ENCODE measurements around the gene STAG1.
"Not testable (repeated sequence)": the region's sequence is repeated elsewhere in the genome, so short reads cannot be mapped to it uniquely, and the experiment has no call there.

Gene STAG1

GRCh38 chr3:136753326-136753939 is 1.3 kb upstream of the STAG1 start:
- DNase-seq (no peak), ATAC-seq (replicated peaks) (no peak)

DNA sequence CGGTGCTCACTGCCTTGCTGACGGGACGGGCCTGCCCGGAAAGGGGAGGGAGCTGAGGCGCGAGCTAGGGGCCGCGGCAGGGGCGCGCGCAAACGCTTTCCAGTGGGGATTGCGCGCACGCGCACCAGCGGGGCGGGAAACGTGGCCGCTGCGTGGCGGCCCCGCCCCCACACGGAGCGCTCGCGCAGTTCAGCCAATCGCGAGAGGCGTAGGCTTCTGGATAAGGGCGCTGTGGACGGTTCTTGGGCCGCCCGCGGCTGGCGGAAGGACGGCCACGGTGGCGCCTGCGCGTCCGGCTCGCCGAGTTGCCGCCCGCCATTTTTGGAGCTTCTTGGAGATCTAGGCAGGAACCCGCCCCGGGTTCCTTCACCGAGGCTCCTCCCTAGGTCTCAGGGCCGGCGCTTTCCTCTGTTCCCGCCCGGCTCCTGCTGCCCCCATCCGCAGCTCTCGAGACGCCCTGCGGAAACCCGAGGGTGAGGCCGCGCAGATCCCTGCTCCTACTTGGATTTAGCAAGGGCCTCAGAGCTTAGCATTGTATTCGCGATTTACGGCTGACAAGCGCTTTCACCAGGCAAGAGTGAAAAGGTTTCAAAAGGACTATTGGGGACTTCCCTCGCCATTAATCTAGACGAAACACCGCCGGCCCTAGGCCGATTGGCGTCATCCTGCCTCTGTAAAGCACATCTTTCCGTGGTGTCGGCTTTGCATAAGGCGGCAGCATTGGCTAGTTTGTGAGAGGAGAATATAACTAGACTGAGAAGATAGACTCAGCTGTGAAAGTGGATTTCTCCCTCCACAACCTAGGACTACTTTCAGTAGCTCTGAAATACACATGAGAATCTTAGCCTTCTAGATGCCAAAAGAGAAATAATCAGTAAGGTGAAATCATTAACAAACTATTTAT is 496 bp upstream of the STAG1 start:
- ATAC-seq (replicated peaks) (peak; percentile 78), DNase-seq (peak; percentile 99)
- Mint-ChIP-seq H3K9me3 (no peaks in the 10 kb centered on the region), H3K27ac (peak overlapping the region; percentile 93 to 99), H3K36me3 (ENCODE audit: insufficient read depth) (peaks cover 25% of the 10 kb centered on the region), H3K27me3 (no peaks in the 10 kb centered on the region), H3K4me1 (ENCODE audit: low read depth in 2 of 2) (peaks cover 30 to 40% of the 10 kb centered on the region in 2 donors), H3K4me3 (peak overlapping the region; percentile 79 to 96)

More at GRCh38 chr3:136753326-136753939, 1.3 kb upstream of the STAG1 start:
- Mint-ChIP-seq H3K9me3 (no peaks in the 10 kb centered on the region), H3K36me3 (ENCODE audit: insufficient read depth) (peaks cover 25% of the 10 kb centered on the region), H3K4me1 (ENCODE audit: low read depth in 2 of 2) (peaks cover 30 to 40% of the 10 kb centered on the region in 2 donors), H3K4me3 (peak overlapping the region; percentile 79 to 96), H3K27me3 (no peaks in the 10 kb centered on the region), H3K27ac (peak overlapping the region; percentile 93 to 99)

DNA sequence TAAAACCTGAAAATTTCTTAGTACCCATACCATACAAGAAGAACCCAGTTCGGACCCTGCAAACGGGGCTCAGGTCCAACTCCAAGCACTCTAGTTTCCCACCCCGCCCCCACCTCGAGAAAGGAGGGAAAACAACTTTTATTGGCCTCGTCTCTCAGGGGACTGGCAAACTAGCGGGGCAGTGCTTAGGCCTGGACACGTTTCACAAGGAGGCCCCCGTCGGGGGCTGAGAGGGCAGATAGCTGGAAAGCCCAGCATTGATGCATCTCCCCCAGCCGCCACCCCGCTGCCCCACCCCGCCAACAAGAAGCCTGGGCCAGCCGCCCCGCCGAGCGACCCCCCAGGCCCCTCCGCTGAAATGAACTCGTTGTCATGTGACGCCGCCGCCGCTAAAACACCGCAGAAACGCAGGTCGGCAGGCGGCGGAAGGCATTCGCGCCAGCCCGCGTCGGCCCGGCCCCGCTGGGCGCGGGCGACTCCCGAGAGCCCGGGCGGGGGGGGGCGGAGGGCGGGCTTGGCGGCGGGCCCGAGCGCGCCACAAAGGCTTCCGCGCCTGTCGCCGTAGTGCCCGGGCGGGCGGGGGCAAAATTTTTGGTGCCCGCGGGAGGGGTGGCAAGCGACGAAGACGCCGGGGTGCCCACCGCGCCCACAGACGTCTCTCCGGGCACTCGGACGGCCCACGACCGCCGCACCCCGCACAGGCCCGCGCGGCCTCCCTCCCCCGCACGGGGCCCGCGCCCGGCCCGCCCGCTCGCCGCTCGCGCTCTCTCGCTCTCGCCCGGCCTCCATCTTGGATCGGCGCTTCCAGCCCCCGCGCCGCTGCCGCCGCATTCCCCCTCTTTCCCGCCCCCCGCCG is 634 bp downstream of the STAG1 start:
- Mint-ChIP-seq H3K27ac (peak overlapping the region; percentile 94 to 99), H3K36me3 (ENCODE audit: insufficient read depth) (peaks cover 26% of the 10 kb centered on the region), H3K4me3 (peak overlapping the region; percentile 90 to 96), H3K4me1 (ENCODE audit: low read depth in 2 of 2) (peaks cover 33 to 41% of the 10 kb centered on the region in 2 donors), H3K27me3 (no peaks in the 10 kb centered on the region), H3K9me3 (no peaks in the 10 kb centered on the region)
- ATAC-seq (replicated peaks) = peak; percentile 28
- peak; percentile 46 to 58 (median 49) for DNase-seq

GRCh38 chr3:136750897-136751315 is 1.3 kb downstream of the STAG1 start:
- Mint-ChIP-seq H3K27me3 (no peaks in the 10 kb centered on the region), H3K36me3 (ENCODE audit: insufficient read depth) (peaks cover 31% of the 10 kb centered on the region), H3K9me3 (no peaks in the 10 kb centered on the region), H3K4me3 (peak overlapping the region; percentile 85 to 90), H3K4me1 (ENCODE audit: low read depth in 2 of 2) (peaks cover 40 to 47% of the 10 kb centered on the region in 2 donors), H3K27ac (peak overlapping the region; percentile 94 to 99)
- no peak for ATAC-seq (replicated peaks)
- no peak for DNase-seq

DNA sequence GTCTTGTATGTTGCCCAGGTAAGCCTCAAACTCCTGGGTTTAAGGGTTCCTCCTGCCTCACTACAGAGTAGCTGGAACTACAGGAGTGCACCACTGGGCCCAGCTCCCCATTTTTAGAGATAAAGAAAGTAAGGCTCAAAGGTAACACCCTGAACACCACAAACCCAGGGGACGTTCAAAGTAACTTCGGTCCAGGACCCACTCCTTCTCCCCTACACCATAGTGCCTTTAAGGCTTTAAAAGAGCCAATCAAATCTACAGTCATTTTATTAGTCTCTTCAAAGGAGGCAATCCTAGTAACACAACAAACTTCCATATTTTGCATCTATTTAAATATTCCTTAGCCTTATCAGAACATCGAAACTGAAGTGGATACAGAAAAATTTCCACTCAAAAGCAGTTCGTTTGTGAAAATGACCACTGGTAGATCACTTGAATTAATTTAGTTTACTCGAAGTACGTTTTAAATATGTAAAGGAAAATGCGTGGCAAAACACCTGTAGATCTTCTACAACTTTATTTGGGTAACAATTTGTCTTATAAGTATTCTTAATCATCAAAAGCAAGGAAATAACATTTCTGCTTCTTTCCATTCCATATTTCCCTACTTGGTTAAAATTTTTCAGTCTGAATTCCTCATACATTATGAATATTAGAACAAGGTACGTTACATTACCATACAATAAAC is 1.8 kb downstream of the STAG1 start:
- Mint-ChIP-seq H3K4me1 (ENCODE audit: low read depth in 2 of 2) (peaks cover 44 to 53% of the 10 kb centered on the region in 2 donors), H3K36me3 (ENCODE audit: insufficient read depth) (peaks cover 31% of the 10 kb centered on the region), H3K4me3 (peak overlapping the region; percentile 85 to 90), H3K27ac (peak overlapping the region; percentile 94 to 99), H3K27me3 (no peaks in the 10 kb centered on the region), H3K9me3 (no peaks in the 10 kb centered on the region)
- DNase-seq (no peak), ATAC-seq (replicated peaks) (no peak)

GRCh38 chr3:136749602-136750001 is 2.6 kb downstream of the STAG1 start:
- peaks cover 31% of the 10 kb centered on the region for H3K36me3 Mint-ChIP-seq (ENCODE audit: insufficient read depth)

GRCh38 chr3:136749091-136749490 is 3.1 kb downstream of the STAG1 start:
- H3K9me3 Mint-ChIP-seq = no peaks in the 10 kb centered on the region
- H3K4me3 Mint-ChIP-seq = peak overlapping the region; percentile 85 to 90
- H3K27ac Mint-ChIP-seq = peak overlapping the region; percentile 94 to 99
- ATAC-seq (replicated peaks) (no peak), DNase-seq (no peak)
- no peaks in the 10 kb centered on the region for H3K27me3 Mint-ChIP-seq
- H3K36me3 Mint-ChIP-seq (ENCODE audit: insufficient read depth) = peaks cover 31% of the 10 kb centered on the region
- H3K4me1 Mint-ChIP-seq (ENCODE audit: low read depth in 2 of 2) = peaks cover 46 to 58% of the 10 kb centered on the region in 2 donors

More at GRCh38 chr3:136749602-136750001, 2.6 kb downstream of the STAG1 start:
- Mint-ChIP-seq H3K4me1 (ENCODE audit: low read depth in 2 of 2) (peaks cover 46 to 59% of the 10 kb centered on the region in 2 donors), H3K4me3 (peak overlapping the region; percentile 85 to 90), H3K27ac (peak overlapping the region; percentile 94 to 99)
- DNase-seq; H3K27me3 Mint-ChIP-seq; ATAC-seq (replicated peaks); H3K9me3 Mint-ChIP-seq: not testable (repeated sequence)

DNA sequence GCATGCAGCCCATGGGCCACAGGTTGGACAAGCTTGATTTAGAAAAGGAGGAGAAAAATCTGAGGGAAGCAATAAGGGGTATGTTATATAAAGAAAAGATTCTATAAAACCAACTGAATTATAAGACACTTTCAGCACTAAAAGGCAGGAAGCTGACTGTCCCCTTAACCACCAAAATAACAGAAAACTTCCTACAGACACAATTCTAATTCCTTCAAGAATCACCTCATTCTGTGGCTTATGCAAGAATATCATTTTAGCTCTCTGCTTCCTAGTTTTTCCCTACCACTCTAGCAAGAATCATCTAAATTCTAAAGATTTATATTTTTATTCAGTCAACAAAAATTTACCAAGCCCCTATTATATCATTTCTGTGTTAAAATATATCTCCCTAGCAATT is 6.3 kb downstream of the STAG1 start:
- H3K9me3 Mint-ChIP-seq = no peaks in the 10 kb centered on the region
- ATAC-seq (replicated peaks) = no peak
- peaks cover 18% of the 10 kb centered on the region for H3K36me3 Mint-ChIP-seq (ENCODE audit: insufficient read depth)
- peak overlapping the region; percentile 38 to 65 for H3K27ac Mint-ChIP-seq
- no peaks in the 10 kb centered on the region for H3K27me3 Mint-ChIP-seq
- peaks cover 43 to 57% of the 10 kb centered on the region in 2 donors for H3K4me1 Mint-ChIP-seq (ENCODE audit: low read depth in 2 of 2)
- no peak overlapping the region for H3K4me3 Mint-ChIP-seq
- DNase-seq = no peak

- no peak overlapping the region for H3K27ac Mint-ChIP-seq
- DNase-seq = no peak
- no peaks in the 10 kb centered on the region for H3K9me3 Mint-ChIP-seq
- ATAC-seq (replicated peaks) = no peak
- peaks cover 31 to 42% of the 10 kb centered on the region in 2 donors for H3K4me1 Mint-ChIP-seq (ENCODE audit: low read depth in 2 of 2)
- H3K4me3 Mint-ChIP-seq = no peak overlapping the region
- no peaks in the 10 kb centered on the region for H3K27me3 Mint-ChIP-seq
- H3K36me3 Mint-ChIP-seq (ENCODE audit: insufficient read depth) = peaks cover 10% of the 10 kb centered on the region
These were observed 11.1 kb downstream of the STAG1 start for GRCh38 chr3:136741063-136741462.

- H3K9me3 Mint-ChIP-seq = no peaks in the 10 kb centered on the region
- ATAC-seq (replicated peaks) = no peak
- H3K27me3 Mint-ChIP-seq = no peaks in the 10 kb centered on the region
- H3K36me3 Mint-ChIP-seq (ENCODE audit: insufficient read depth) = peaks cover 10% of the 10 kb centered on the region
- DNase-seq = no peak
- peaks cover 26 to 36% of the 10 kb centered on the region in 2 donors for H3K4me1 Mint-ChIP-seq (ENCODE audit: low read depth in 2 of 2)
- no peak overlapping the region for H3K4me3 Mint-ChIP-seq
- H3K27ac Mint-ChIP-seq = no peak overlapping the region
These were observed 11.7 kb downstream of the STAG1 start for GRCh38 chr3:136740351-136740958.

DNA sequence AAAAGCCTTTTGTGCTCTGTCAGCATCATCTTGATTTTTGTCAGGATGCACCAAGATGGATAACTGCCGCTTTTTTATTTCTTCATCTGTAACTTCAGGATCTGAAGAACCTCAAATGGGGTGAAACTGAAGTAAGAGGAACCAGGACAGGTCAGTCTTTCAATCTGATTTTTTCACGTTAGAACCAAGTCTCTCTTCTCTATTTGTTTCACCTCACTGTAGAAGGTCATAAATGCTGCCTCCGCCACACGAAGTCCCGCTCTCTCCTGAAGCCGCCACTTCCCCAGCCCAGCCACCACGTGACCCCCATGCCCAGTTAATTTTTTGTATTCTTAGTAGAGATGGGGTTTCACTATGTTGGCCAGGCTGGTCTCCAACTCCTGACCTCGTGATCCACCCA is 15.2 kb downstream of the STAG1 start:
- not testable (repeated sequence) for H3K36me3 Mint-ChIP-seq (ENCODE audit: insufficient read depth); DNase-seq
- H3K27ac Mint-ChIP-seq = peak overlapping the region in 1 of 2 donors; percentile 15

GRCh38 chr3:136735103-136735502 is 17.1 kb downstream of the STAG1 start:
- Mint-ChIP-seq H3K36me3 (ENCODE audit: insufficient read depth) (peaks cover 5% of the 10 kb centered on the region), H3K27me3 (no peaks in the 10 kb centered on the region), H3K4me3 (peak overlapping the region; percentile 19 to 51), H3K9me3 (no peaks in the 10 kb centered on the region), H3K27ac (peak overlapping the region; percentile 15 to 68), H3K4me1 (ENCODE audit: low read depth in 2 of 2) (peaks cover 30 to 40% of the 10 kb centered on the region in 2 donors)
- ATAC-seq (replicated peaks) (no peak), DNase-seq (no peak)

More for the DNA sequence above, 15.2 kb downstream of the STAG1 start:
- not testable (repeated sequence) for H3K9me3 Mint-ChIP-seq; H3K27me3 Mint-ChIP-seq; H3K4me3 Mint-ChIP-seq; ATAC-seq (replicated peaks)
- peaks cover 34 to 36% of the 10 kb centered on the region in 2 donors for H3K4me1 Mint-ChIP-seq (ENCODE audit: low read depth in 2 of 2)
